LNCAP (cell line): ENCODE measurements around the gene CABP1.

Experiments used
- TF ChIP-seq, protein P1 (sequence below): fragments of 450-650 bp; IDR thresholded peaks from 2 replicates; pipeline ENCODE4 v1.5.1; 2017; ENCODE audit warnings: mild to moderate bottlenecking

CABP1 gene

DNA sequence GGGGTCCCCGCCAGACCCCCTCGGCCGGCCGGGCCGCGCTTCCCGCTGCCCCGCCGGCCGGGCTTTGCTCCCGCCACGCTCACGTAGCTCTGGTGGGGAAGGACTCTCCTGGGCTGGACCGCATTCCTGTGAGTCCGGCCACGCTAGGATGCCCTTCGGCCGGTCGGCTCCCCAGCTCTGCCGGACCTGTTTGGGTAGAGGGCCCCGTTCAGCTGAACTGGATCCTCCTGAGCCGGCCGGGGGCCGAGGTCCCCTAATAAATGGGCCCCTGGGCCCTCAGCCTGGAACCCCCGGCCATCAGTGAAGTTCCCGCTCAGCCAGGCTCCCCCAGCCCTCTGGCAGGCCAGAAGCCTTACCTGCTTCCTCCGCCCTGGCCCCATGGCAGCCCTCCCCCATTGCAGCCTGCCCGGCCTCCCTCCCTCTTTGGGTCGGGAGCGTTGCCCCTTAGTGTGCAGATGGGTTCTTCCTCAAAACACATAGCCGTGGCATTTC lies 70.4 kb downstream of the CABP1 start:
- TF ChIP-seq, protein P1, sequence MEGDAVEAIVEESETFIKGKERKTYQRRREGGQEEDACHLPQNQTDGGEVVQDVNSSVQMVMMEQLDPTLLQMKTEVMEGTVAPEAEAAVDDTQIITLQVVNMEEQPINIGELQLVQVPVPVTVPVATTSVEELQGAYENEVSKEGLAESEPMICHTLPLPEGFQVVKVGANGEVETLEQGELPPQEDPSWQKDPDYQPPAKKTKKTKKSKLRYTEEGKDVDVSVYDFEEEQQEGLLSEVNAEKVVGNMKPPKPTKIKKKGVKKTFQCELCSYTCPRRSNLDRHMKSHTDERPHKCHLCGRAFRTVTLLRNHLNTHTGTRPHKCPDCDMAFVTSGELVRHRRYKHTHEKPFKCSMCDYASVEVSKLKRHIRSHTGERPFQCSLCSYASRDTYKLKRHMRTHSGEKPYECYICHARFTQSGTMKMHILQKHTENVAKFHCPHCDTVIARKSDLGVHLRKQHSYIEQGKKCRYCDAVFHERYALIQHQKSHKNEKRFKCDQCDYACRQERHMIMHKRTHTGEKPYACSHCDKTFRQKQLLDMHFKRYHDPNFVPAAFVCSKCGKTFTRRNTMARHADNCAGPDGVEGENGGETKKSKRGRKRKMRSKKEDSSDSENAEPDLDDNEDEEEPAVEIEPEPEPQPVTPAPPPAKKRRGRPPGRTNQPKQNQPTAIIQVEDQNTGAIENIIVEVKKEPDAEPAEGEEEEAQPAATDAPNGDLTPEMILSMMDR, result no peak

DNA sequence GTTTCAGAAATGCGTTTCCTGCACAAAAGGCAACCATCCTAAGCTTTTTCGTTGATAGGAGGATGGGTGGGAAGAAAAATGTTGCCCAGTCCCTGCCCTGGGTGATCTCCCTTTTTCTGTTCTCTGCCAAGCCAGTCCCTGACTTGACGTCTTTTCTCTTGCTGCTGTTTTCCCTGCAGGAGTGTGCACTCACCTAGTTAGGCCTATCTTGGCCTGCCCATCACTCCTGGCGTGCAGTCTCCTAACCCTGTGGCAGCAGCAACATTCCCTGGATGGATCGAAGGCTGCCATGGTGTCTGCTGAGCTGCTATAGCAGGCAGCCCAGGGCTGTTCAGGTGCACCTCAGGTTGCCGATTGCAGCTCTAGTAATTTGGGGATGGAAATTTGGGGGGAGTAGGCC lies 71.0 kb downstream of the CABP1 start:
- TF ChIP-seq, protein P1, result no peak

DNA sequence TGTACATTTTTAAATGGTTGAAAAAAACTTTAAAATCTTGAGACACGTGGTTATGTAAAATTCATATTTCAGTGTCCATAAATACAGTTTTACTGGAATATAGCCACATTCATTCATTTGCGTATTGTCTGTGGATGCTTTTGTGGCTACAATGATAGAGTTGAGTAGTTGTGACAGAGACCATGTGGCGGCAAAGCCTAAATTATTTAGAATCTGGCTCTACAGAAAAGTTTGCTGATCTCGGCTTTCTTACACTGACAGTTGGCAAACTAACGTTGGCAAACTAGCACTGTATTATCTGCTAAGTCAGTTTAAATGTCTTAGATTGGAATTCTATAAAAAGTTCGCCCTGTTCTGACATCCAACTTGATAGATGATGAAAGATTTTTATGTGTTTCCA lies 72.2 kb downstream of the CABP1 start:
- TF ChIP-seq, protein P1, result no peak

DNA sequence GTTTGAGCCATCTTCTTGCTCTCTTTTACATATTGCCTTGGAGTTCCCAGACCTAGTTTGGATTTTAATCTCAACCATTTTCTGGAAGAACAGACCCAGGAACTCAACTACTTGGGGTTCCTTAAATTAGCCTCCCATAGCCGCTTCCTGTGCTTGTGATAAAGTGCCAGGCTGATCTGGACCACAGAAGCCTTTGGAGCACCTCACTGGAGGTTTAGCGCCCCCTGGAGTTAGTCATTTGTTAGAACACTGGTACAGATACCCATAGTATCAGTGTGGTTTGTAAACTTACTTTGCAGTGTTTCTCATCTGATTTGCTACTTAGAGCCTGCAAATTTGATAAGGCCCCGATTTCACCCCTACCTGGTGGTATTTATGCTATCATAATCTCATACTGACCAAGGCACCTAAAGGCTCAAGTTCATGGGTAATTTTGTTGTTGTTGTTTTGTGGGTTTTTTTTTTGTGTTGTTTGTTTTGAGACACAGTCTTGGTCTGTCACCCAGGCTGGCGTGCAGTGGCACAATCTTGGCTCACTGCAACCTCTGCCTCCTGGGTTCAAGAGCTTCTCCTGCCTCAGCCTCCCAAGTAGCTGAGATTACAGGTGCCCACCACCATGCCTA lies 73.5 kb downstream of the CABP1 start:
- TF ChIP-seq, protein P1, result peak; percentile 76
